ENCODE results near the gene TET3. TPM values are rescaled to one million over a fixed set of nuclear protein-coding genes. Genes with fewer than 3 reads are reported as not detected.

The TET3 gene
- polyA plus RNA-seq, 1 experiment = 3.1 TPM

GRCh38 chr2:74007121-74007520 lies 22.4 kb downstream of the TET3 start:
- Histone ChIP-seq H3K9me3 (ENCODE audit: control insufficient read depth, insufficient read depth, low read length) (no peaks in the 10 kb centered on the region), H3K27me3 (ENCODE audit: control insufficient read depth, insufficient read depth, low read length) (no peaks in the 10 kb centered on the region), H3K27ac (ENCODE audit: low read depth, low read length) (no peak overlapping the region), H3K4me3 (ENCODE audit: low read depth, low read length) (no peak overlapping the region)
- POLR2A ChIA-PET = no interaction called here
- DNase-seq (ENCODE audit: low read depth, low spot score) = no peak
- no peak for TF ChIP-seq CTCF (IDR thresholded peaks at IDR 0.05; ENCODE audit: low read depth, low read length)
- CTCF ChIA-PET = no interaction called here

GRCh38 chr2:74007711-74008110 lies 23.0 kb downstream of the TET3 start:
- DNase-seq (ENCODE audit: low read depth, low spot score) = no peak
- ChIA-PET CTCF (no interaction called here), POLR2A (no interaction called here)
- Histone ChIP-seq H3K27me3 (ENCODE audit: control insufficient read depth, insufficient read depth, low read length) (no peaks in the 10 kb centered on the region), H3K27ac (ENCODE audit: low read depth, low read length) (no peak overlapping the region), H3K9me3 (ENCODE audit: control insufficient read depth, insufficient read depth, low read length) (no peaks in the 10 kb centered on the region), H3K4me3 (ENCODE audit: low read depth, low read length) (no peak overlapping the region)
- no peak for TF ChIP-seq CTCF (IDR thresholded peaks at IDR 0.05; ENCODE audit: low read depth, low read length)

- ChIA-PET POLR2A (no interaction called here), CTCF (no interaction called here)
- DNase-seq (ENCODE audit: low read depth, low spot score) = no peak
- Histone ChIP-seq H3K4me3 (ENCODE audit: low read depth, low read length) (no peak overlapping the region), H3K9me3 (ENCODE audit: control insufficient read depth, insufficient read depth, low read length) (no peaks in the 10 kb centered on the region), H3K27me3 (ENCODE audit: control insufficient read depth, insufficient read depth, low read length) (no peaks in the 10 kb centered on the region), H3K27ac (ENCODE audit: low read depth, low read length) (no peak overlapping the region)
- TF ChIP-seq CTCF (IDR thresholded peaks at IDR 0.05; ENCODE audit: low read depth, low read length) = no peak
Measured at GRCh38 chr2:74008761-74009395, 24.2 kb downstream of the TET3 start.

GRCh38 chr2:74009577-74009976 lies 24.9 kb downstream of the TET3 start:
- H3K4me3 ChIP-seq (ENCODE audit: low read depth, low read length) = no peak overlapping the region
- no peak for DNase-seq (ENCODE audit: low read depth, low spot score)
- ChIA-PET POLR2A (no interaction called here), CTCF (no interaction called here)
- no peaks in the 10 kb centered on the region for H3K9me3 ChIP-seq (ENCODE audit: control insufficient read depth, insufficient read depth, low read length)
- no peaks in the 10 kb centered on the region for H3K27me3 ChIP-seq (ENCODE audit: control insufficient read depth, insufficient read depth, low read length)
- TF ChIP-seq CTCF (IDR thresholded peaks at IDR 0.05; ENCODE audit: low read depth, low read length) = no peak
- H3K27ac ChIP-seq (ENCODE audit: low read depth, low read length) = no peak overlapping the region

GRCh38 chr2:74010087-74010541 lies 25.4 kb downstream of the TET3 start:
- POLR2A ChIA-PET = no interaction called here

More at GRCh38 chr2:74010087-74010541, 25.4 kb downstream of the TET3 start:
- CTCF ChIA-PET = no interaction called here
- Histone ChIP-seq H3K9me3 (ENCODE audit: control insufficient read depth, insufficient read depth, low read length) (no peaks in the 10 kb centered on the region), H3K27me3 (ENCODE audit: control insufficient read depth, insufficient read depth, low read length) (no peaks in the 10 kb centered on the region), H3K27ac (ENCODE audit: low read depth, low read length) (no peak overlapping the region), H3K4me3 (ENCODE audit: low read depth, low read length) (no peak overlapping the region)
- no peak for TF ChIP-seq CTCF (IDR thresholded peaks at IDR 0.05; ENCODE audit: low read depth, low read length)
- no peak for DNase-seq (ENCODE audit: low read depth, low spot score)
